ENCODE results near the gene CSAG1. TPM values are rescaled to one million over a fixed set of nuclear protein-coding genes. Genes with fewer than 3 reads are reported as not detected.

Gene CSAG1
- total RNA-seq, 4 donors from 2014 or later, result not detected

Other genes starting within 250 kb of the CSAG1 start
- gene GABRQ, start 95.8 kb downstream of the CSAG1 start, total RNA-seq, result under 1 TPM in 2 of 4 donors, not detected in 2; 0.09 to 0.12 TPM
- gene MAGEA3, start 34.9 kb downstream of the CSAG1 start, total RNA-seq, result not detected
- not detected for gene CSAG2, start 24.4 kb downstream of the CSAG1 start, total RNA-seq
- gene MAGEA2B, start 19.1 kb downstream of the CSAG1 start, total RNA-seq, result not detected
- gene MAGEA12, start within 50 bp of the CSAG1 start, total RNA-seq, result not detected
- not detected for gene MAGEA2, start 20.1 kb upstream of the CSAG1 start, total RNA-seq
- gene CSAG3, start 25.5 kb upstream of the CSAG1 start, total RNA-seq, result not detected
- not detected for gene MAGEA6, start 36.0 kb upstream of the CSAG1 start, total RNA-seq
- gene CETN2, start 97.0 kb upstream of the CSAG1 start, total RNA-seq, result 10 to 100 TPM; 17.3 to 28.8 (median 19.7) TPM
- 10 to 100 TPM; 13.2 to 55.3 (median 25.9) TPM for gene NSDHL, start 97.3 kb upstream of the CSAG1 start, total RNA-seq
- gene ZNF185, start 164.3 kb upstream of the CSAG1 start, total RNA-seq, result 10 to 100 TPM in 2 of 4 donors, 1 to 10 TPM in 2; 5.2 to 13.4 (median 9.0) TPM